ENCODE results near the gene PLCXD1.

DNA sequence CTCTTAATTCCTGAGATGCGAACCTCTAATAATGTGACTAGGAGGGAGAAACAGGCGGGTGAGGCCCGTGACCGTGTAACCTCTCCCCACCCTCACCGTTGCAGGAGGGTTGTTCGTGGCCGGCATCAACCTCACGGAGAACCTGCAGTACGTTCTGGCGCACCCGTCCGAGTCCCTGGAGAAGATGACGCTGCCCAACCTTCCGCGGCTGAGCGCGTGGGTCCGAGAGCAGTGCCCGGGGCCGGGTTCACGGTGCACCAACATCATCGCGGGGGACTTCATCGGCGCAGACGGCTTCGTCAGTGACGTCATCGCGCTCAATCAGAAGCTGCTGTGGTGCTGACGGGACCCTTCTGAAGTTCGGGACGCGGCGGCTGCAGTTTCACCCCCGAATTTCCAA lies 17.8 kb downstream of the PLCXD1 start:
- TF ChIP-seq, protein P1, sequence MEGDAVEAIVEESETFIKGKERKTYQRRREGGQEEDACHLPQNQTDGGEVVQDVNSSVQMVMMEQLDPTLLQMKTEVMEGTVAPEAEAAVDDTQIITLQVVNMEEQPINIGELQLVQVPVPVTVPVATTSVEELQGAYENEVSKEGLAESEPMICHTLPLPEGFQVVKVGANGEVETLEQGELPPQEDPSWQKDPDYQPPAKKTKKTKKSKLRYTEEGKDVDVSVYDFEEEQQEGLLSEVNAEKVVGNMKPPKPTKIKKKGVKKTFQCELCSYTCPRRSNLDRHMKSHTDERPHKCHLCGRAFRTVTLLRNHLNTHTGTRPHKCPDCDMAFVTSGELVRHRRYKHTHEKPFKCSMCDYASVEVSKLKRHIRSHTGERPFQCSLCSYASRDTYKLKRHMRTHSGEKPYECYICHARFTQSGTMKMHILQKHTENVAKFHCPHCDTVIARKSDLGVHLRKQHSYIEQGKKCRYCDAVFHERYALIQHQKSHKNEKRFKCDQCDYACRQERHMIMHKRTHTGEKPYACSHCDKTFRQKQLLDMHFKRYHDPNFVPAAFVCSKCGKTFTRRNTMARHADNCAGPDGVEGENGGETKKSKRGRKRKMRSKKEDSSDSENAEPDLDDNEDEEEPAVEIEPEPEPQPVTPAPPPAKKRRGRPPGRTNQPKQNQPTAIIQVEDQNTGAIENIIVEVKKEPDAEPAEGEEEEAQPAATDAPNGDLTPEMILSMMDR (conservative IDR thresholded peaks at IDR 0.05; ENCODE audit: low read depth, low read length), result no peak
- TF ChIP-seq EZH2 (IDR thresholded peaks at IDR 0.05; ENCODE audit: borderline replicate concordance, low read depth, low read length, poor library complexity, severe bottlenecking), result no peak
